Suppressor macrophage treated with lipopolysaccharide for 4 hours (primary cell): ENCODE data around the gene NOP14.
A peak's percentile ranks its signal among the peaks of the same experiment; 100 is the strongest.

Source experiments
- DNase-seq: peaks from one replicate; pipeline ENCODE4 v3.0.0-alpha.2; 2020

Gene NOP14

DNA sequence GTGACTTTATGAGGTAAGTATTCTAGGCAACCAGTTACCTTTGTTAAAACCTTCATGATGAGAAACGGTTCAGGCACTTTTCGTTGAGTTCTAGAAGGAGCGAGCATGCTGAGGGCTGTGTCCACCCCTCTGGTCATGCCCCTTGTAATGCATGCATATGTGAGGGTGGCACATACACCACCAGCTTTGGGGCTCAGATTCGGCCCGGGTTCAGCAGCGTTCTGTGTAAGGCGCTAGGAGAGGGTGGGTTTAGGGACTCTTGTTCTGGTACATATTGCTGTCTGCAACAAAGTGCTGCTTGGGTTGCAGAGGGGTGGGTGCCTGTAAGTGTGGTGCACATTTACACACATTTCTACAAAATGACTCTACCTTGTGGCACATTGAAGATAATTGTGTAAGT, 54.5 kb downstream of the NOP14 start:
- DNase-seq: no peak

DNA sequence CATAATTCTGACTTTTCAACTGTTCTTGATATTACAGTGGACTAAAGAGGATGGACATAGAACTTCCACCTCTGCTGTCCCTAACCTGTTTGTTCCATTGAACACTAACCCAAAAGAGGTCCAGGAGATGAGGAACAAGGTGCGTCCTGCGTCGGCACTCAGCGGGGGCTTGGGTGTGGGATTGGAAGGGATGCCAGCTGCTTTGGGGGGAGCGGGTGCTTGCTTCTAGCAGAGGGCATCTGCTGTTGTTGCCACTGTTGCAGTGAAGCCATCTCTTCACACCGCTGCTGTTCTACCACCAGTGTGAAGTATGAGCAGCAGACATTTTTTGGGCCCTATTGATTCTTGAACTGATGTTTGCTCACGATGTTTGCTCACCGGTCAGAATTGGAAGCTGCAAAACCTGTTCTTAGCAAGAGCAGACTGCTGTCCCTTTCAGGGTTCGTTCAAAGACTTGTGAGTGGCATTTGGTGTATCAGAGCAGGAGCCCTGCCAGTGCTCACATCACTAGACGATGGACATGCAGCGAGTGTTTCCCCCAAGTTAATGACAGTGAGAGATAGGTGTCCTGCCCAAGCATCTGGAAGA, 55.4 kb downstream of the NOP14 start:
- no peak for DNase-seq

DNA sequence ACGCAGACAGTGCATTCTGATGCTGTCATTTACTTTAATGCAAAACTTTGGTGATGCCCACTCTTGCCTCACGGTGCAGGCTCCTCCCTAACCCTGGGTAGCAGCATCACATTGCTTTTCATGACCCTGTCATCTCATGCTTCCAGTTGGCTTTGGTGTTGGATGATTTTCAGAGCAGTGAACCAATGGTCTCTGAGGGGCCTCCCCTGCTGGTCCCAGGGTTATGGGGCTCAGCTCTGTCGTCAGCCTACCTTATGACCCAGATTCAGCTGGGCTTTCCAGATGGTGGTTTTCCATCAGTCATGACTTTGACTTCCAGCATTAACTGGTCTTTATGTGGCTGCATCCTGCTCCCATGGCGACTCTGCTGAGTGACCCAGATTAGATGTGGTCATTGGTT, 56.0 kb downstream of the NOP14 start:
- DNase-seq: no peak

DNA sequence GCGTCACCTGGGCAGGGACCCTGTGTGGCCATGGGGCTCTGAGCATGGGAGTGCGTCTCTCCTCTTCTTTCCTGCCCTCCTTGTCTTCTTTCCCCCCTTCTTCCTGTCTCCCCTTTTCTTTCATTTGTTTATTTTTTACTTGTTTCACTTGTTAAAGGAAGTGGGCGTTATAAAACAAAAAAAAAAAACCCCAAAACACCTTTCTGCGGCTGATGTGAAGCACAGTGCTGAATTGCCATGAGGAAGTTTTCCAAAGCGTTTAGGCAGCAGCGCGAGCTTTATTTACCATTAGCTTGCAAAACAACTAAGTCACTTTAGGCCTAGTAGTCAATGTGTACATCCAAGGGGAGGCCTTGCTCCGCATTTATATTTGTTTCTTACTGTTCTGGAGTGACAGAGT, 57.0 kb downstream of the NOP14 start:
- no peak for DNase-seq

DNA sequence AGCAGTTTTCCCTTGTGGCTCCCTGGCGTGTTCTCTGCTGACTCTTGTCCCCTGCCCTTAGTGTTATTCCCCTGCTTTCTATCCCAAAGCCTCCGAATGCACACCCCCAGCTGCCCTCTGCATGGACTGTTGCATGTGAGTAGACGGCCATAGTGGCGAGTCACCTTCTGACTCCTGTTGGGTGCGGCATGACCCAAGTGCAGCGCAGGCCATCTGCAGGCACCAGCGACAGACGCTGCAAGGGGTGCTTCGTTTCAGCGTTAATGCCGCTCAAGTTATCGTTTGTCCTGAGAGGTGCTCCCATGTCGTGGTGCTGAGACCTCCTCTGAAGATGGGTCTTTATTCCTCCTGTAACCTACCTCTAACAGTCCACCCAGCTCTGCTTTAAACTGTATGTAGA, 57.7 kb downstream of the NOP14 start:
- DNase-seq: no peak

DNA sequence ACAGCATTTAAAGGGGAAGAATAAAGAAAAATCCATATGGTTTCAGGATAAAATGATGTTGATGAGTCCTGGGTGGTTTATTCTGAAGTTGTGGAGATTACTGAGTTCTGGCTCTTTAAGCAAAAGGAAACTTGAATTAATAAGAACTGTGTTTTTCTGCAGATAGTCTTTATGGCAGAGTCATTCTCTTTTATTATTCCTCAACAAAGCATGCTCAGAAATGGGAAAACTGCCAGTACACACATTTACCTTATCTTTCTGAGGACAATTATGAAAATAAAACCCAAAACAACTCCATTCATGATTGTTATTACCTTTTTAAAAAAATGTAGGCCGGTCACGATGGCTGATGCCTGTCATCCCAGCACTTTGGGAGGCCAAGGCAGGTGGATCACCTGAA, 61.1 kb downstream of the NOP14 start:
- no peak for DNase-seq

DNA sequence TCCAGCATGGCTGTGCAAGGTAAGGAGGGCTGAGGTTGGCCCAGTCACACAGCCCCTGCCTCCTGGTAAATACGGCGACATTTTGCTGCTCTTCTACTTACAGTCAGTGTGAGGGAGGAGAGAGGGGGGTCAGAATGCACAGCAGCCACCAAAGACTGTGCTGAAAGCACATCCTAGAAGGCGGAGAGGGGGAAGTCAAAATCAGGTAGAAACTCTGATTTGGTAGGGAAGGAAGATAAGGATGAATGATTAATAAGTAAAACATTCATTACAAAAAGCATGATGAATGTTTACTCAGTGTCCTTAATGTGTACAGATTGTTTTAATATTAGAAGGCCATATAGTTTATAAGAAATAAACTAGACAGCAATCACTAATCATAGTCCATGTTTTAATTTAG, 62.0 kb downstream of the NOP14 start:
- DNase-seq: no peak

DNA sequence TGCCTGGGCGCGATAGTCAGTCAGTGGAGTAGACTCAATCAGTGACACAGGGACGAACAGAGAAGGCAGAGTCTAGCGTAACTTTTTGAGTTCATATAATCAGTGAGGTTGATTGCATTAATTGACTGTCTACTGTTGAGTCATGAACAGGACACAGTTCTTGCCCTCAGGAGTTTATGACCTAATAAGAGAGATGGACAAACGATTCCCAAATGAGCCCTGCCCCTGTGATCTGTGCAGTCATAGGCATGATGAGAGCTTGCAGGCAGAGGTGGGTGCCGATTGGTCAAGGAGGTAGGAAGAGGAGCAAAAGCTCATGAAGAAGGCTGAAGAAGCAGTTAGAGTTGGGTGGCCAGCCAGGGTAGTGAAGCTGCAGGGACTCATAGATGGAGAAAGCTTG, 62.5 kb downstream of the NOP14 start:
- no peak for DNase-seq

DNA sequence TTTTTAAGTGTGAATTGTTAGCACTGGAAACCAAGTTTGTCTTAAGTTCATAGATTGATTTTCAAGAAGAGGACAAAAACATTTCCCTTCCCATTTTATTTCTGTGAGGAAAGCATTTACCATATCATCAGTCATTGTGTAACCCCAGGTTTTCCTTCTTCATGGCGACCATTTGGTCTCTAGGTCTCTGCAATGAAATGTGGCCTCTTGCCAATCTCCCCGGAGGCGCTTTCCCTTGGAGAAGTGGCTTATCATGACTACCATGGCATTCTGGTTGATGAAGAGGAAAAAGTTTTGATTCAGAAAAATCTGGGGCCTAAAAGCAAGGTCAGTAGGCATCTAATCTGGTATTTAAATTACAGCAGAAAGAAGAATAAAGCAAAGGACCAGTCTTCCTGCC, 65.2 kb downstream of the NOP14 start:
- DNase-seq: no peak

DNA sequence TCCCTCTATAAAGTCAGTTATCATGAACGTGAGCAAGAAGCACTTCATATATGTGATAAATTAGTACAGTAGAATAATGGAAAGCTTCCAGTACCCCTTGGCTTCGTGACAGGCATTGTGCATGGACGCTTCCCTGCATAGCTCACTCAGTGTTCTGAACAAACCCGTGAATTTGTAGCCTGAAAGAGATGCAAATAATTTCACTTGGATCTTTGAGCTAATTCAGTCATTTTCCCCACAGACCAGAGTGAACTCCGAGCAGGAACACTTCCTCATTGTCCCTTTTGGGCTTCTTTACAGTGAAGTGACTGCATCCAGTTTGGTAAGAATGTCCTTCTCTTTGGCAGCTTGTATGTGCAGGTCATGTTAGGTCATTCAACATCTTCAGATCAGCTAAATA, 69.4 kb downstream of the NOP14 start:
- peak; percentile 31 for DNase-seq

DNA sequence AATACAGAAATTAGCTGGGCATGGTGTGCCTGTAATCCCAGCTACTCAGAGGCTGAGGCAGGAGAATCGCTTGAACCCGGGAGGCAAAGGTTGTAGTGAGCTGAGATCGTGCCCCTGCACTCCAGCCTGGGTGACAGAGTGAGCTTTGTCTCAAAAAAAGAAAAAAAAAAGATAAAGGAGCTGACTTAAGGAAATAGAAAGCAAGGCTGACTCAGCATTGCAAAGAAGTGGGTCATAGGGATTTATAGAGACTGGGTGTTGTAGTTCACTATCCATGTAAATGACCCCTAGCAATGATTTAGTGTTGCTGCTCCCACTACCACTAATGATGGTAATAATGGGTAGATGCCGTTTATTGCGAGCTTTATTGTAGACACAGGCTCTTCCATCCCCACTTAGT, 71.9 kb downstream of the NOP14 start:
- peak; percentile 12 for DNase-seq

DNA sequence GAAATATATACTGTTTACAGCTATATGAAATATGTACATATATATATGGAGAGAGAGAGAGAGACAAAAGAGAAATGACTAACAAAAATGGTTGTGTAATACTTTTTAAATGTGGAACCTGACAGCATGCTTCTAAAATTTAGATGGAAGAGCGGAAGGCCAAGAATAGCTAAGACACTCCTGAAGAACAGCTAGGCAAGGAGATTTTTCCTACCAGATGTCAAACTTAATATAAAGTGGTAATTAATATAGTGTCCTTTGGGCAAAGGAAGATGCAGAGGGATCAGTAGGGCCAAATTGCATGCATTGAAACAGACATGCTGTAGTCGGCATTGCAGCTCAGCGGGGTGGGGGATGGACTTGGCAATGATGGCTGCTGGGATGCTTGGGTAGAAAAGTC, 74.3 kb downstream of the NOP14 start:
- peak; percentile 31 for DNase-seq
